ENCODE results near the gene RCBTB2. TPM values are rescaled to one million over a fixed set of nuclear protein-coding genes. Genes with fewer than 3 reads are reported as not detected.

Gene RCBTB2
- total RNA-seq, 2 donors from 2014 or later: 5.2 to 13.4 TPM

DNA sequence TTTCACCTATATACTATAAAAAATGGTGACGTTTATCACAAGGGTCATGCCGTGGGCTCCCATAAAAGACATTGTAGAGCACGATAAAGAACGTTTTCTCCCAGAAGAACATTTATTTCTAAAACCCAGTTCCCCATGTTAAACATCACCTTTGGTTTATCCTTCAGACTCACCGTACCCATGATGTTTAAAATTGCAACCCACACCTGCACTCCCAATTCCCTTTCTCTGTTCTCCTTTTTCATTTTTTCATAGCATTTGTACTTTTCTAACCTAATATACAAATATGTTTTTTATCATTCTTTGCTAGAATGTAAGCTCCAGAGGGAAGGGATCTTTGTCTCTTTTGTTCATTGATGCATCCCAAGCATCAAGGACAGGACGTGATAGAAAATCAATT lies 2.0 kb downstream of the RCBTB2 start:
- H3K9me3 ChIP-seq: no peaks in the 10 kb centered on the region
- no peaks in the 10 kb centered on the region for H3K36me3 ChIP-seq
- TF ChIP-seq, protein P1, sequence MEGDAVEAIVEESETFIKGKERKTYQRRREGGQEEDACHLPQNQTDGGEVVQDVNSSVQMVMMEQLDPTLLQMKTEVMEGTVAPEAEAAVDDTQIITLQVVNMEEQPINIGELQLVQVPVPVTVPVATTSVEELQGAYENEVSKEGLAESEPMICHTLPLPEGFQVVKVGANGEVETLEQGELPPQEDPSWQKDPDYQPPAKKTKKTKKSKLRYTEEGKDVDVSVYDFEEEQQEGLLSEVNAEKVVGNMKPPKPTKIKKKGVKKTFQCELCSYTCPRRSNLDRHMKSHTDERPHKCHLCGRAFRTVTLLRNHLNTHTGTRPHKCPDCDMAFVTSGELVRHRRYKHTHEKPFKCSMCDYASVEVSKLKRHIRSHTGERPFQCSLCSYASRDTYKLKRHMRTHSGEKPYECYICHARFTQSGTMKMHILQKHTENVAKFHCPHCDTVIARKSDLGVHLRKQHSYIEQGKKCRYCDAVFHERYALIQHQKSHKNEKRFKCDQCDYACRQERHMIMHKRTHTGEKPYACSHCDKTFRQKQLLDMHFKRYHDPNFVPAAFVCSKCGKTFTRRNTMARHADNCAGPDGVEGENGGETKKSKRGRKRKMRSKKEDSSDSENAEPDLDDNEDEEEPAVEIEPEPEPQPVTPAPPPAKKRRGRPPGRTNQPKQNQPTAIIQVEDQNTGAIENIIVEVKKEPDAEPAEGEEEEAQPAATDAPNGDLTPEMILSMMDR (IDR thresholded peaks at IDR 0.05): no peak
- H3K27me3 ChIP-seq: no peaks in the 10 kb centered on the region
- peak overlapping the region in 1 of 2 donors; percentile 98 for H3K27ac ChIP-seq
- DNase-seq (ENCODE audit: low spot score): no peak
- peaks cover 0 to 37% of the 10 kb centered on the region in 2 donors for H3K4me1 ChIP-seq
- H3K4me3 ChIP-seq: no peak overlapping the region

DNA sequence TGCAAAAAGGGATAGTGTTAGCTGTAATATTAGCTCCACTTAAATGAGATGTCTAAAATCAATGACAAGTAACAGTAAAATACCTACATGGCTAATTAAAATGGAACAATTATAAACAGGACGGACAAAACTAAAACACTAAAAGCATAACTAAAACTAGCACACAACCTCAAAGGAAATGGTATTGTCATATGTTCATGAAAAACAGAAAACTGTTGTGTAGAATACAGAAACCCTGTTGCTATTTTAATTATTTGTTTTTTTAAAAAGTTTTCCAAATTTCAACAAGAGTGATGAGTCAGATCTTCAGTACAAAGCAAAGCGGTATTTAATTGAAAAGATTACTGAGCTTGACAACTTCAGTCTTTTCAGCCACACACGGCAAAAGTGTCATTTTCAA lies 4.2 kb downstream of the RCBTB2 start:
- Histone ChIP-seq H3K27ac (no peak overlapping the region), H3K4me3 (no peak overlapping the region), H3K9me3 (no peaks in the 10 kb centered on the region), H3K36me3 (no peaks in the 10 kb centered on the region), H3K27me3 (no peaks in the 10 kb centered on the region), H3K4me1 (peaks cover 0 to 34% of the 10 kb centered on the region in 2 donors)
- TF ChIP-seq, protein P1 (IDR thresholded peaks at IDR 0.05): no peak
- DNase-seq (ENCODE audit: low spot score): no peak

DNA sequence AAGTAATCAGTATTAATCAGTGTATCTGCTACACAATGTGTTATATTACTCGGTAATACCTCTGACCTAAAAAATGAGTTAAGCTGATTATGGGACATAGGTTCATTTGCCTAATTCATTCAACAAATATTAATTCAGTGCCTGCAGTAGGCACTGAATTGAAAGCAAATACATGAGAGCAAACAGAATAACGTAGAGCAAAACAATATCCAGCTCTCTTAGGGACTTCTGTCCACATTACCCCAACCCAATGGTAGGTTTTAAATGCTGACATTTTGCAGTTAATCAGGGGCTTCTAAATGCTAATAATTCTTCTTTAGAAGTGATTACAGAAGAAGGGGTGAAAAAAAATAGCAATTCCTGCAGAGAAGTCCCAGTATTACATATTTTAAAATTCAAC lies 4.9 kb downstream of the RCBTB2 start:
- no peak overlapping the region for H3K4me3 ChIP-seq
- no peaks in the 10 kb centered on the region for H3K36me3 ChIP-seq
- no peaks in the 10 kb centered on the region for H3K27me3 ChIP-seq
- TF ChIP-seq, protein P1 (IDR thresholded peaks at IDR 0.05): no peak
- DNase-seq (ENCODE audit: low spot score): no peak
- peak overlapping the region; percentile 18 to 46 for H3K27ac ChIP-seq
- H3K4me1 ChIP-seq: peaks cover 0 to 27% of the 10 kb centered on the region in 2 donors
- H3K9me3 ChIP-seq: no peaks in the 10 kb centered on the region

DNA sequence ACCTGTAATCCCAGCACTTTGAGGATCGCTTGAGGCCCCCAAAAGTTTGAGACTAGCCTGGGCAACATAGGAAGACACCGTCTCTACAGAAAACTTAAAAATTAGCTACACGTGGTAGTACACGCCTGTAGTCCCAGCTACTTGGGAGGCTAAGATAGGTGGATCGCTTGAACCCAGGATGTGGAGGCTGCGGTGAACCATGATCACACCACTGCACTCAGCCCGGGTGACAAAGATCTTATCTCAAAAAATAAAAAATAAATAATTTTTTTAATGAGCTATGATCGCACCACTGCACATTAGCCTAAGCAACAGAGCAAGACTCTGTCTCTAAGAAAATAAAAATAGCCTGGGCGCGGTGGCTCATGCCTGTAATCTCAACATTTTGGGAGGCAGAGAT lies 6.6 kb downstream of the RCBTB2 start:
- H3K9me3 ChIP-seq: no peaks in the 10 kb centered on the region
- H3K4me1 ChIP-seq: peaks cover 0 to 21% of the 10 kb centered on the region in 2 donors
- H3K27ac ChIP-seq: no peak overlapping the region
- no peak overlapping the region for H3K4me3 ChIP-seq
- H3K36me3 ChIP-seq: no peaks in the 10 kb centered on the region
- DNase-seq (ENCODE audit: low spot score): no peak
- no peaks in the 10 kb centered on the region for H3K27me3 ChIP-seq
- TF ChIP-seq, protein P1 (IDR thresholded peaks at IDR 0.05): no peak

DNA sequence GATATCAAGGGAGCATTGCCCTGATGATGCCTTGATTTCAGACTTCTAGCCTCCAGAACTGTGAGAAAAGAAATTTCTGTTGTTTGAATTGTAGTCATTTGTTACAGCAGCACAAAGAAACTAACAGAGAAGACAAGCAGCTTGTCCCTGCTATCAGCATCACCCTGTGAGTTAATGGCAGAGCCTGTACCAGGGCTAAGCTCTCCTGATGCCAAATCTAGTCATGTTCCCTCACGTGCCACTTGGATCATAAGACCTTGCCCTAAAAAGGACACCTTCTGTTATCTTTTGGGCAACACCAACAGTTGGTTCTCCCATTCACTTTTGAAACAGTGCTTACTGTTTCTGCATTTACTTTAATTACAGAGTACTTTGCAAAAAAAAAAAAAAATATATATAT lies 14.8 kb downstream of the RCBTB2 start:
- Histone ChIP-seq H3K27ac (no peak overlapping the region), H3K4me1 (no peaks in the 10 kb centered on the region), H3K27me3 (no peaks in the 10 kb centered on the region), H3K4me3 (no peak overlapping the region), H3K9me3 (no peaks in the 10 kb centered on the region), H3K36me3 (no peaks in the 10 kb centered on the region)
- DNase-seq (ENCODE audit: low spot score): no peak
- TF ChIP-seq, protein P1 (IDR thresholded peaks at IDR 0.05): no peak

DNA sequence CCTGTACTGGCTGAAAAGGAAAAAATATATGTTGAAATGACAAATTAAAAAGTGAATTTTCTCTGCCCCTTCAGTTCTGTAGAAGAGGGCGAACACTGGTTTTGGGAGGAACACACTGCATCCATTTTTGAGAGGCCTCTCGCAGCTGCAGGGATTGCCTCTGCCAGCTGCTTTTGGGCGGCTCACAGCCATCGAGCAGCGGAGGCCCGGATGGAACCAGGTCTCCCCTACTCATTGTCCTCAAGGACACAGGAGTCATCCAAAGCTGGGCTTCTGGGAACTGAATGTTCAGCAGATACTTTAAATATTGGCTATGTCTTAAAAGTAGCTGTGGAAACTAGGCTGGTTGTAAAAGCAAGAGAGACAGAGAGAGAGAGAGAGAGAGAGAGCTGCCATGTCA lies 17.1 kb downstream of the RCBTB2 start:
- TF ChIP-seq, protein P1 (IDR thresholded peaks at IDR 0.05): no peak
- Histone ChIP-seq H3K27ac (no peak overlapping the region), H3K27me3 (no peaks in the 10 kb centered on the region), H3K36me3 (no peaks in the 10 kb centered on the region), H3K4me3 (no peak overlapping the region), H3K4me1 (peaks cover 0 to 8% of the 10 kb centered on the region in 2 donors), H3K9me3 (no peaks in the 10 kb centered on the region)
- no peak for DNase-seq (ENCODE audit: low spot score)
